GM19238 (cell line): ENCODE data around the gene UCHL5.
"Not testable (repeated sequence)": the region's sequence is repeated elsewhere in the genome, so short reads cannot be mapped to it uniquely, and the experiment has no call there.

Source experiments
- DNase-seq: peaks from one replicate; pipeline ENCODE4 v3.0.0; 2011; ENCODE audit warnings: low spot score; ENCODE audit not compliant: insufficient read length

UCHL5 gene

DNA sequence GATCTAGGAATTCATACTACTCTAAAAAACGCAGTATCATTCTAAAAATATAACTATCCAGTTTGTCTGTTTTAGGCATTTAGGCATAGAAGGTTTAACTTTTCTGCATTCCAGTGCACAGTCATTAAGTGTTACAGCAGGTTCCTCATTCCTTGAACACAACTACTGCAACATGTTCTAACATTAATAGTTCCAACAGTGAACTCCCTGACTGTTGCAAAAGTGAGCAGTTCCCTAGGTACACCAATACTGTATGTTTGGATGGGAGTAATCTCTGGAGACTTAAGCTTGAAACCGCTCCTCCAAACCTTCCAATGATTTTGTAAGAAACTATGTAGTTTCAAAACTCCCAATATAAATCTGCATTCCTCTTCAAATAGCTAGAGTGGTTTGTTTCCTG, 46.2 kb downstream of the UCHL5 start:
- no peak for DNase-seq

DNA sequence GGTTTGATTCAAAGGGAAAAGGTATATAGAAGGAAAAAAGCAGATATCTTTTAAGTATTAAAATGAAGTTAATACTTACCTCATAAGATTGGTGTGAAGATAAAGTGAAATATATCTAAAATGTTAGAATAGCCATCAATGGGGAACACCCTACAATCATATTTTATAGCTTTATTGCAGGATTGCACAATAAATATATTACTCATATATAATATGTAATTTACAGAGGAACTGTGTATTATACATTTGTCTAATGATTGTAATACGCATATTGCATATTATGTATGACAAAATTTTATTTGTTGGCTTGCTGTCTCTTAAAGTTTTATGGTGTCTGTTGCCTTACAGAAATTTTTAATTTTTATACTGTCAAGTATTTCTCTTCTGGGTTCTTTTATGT, 47.8 kb downstream of the UCHL5 start:
- no peak for DNase-seq

- DNase-seq = no peak
Observed at GRCh38 chr1:193009501-193009900, 49.7 kb downstream of the UCHL5 start.

DNA sequence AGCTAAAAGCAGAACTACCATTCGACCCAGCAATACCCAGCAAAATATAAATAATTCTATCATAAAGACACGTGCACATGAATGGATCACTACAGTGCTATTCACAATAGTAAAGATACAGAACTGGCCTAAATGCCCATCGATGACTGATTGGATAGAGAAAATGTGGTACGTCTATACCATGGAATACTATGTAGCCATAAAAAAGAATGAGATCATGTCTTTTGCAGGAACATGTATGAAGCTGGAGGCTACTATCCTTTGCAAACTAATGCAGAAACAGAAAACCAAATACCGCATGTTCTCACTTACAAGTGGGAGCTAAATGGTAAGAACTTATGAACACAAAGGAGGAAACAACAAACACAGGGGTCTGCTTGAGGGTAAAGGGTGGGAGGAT, 53.4 kb downstream of the UCHL5 start:
- DNase-seq = no peak

- DNase-seq = no peak
Observed at GRCh38 chr1:192998536-192998935, 60.6 kb downstream of the UCHL5 start.

- DNase-seq = no peak
Observed at GRCh38 chr1:192994141-192994540, 65.0 kb downstream of the UCHL5 start.

DNA sequence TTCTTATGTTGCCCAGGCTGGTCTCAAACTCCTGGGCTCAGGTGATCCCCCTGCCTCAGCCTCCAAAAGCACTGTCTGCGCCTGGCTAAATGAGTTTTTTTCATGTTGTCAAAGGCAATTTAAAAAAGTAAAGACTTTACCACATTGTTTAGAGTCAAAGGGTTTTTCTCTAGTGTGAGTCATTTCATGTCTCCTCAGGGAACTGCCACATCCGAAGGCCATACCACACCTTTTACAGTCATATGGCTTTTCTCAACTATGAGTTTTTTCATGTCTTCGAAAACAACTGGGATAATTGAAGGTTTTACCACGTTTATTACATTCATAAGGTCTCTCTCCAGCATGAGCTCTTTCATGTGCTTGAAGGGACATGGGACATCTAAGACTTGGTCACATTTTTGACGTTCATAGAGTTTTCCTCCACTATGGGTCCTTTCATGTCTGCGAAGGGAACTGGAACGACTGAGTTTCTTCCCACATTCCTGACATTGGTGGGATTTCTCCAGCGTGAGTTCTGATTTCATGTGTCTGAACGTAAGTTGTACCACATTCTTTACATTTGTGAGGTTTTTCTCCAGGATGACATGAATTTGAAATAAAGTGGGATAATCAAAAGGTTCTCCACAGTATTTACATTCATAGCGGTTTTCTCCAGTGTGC, 65.6 kb downstream of the UCHL5 start:
- no peak for DNase-seq

DNA sequence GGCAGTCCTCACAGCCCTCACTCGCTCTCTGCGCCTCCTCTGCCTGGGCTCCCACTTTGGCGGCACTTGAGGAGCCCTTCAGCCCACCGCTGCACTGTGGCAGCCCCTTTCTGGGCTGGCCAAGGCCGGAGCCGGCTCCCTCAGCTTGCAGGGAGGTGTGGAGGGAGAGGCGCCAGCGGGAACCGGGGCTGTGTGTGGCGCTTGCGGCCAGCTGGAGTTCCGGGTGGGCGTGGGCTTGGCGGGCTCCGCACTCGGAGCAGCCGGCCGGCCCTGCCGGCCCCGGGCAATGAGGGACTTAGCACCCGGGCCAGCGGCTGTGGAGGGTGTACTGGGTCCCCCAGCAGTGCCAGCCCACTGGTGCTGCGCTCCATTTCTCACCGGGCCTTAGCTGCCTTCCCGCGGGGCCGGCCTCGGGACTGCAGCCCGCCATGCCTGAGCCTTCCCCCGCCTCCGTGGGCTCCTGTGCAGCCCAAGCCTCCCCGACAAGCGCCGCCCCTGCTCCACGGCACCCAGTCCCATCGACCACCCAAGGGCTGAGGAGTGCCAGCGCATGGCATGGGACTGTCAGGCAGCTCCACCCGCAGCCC, 72.3 kb downstream of the UCHL5 start:
- not testable (repeated sequence) for DNase-seq

DNA sequence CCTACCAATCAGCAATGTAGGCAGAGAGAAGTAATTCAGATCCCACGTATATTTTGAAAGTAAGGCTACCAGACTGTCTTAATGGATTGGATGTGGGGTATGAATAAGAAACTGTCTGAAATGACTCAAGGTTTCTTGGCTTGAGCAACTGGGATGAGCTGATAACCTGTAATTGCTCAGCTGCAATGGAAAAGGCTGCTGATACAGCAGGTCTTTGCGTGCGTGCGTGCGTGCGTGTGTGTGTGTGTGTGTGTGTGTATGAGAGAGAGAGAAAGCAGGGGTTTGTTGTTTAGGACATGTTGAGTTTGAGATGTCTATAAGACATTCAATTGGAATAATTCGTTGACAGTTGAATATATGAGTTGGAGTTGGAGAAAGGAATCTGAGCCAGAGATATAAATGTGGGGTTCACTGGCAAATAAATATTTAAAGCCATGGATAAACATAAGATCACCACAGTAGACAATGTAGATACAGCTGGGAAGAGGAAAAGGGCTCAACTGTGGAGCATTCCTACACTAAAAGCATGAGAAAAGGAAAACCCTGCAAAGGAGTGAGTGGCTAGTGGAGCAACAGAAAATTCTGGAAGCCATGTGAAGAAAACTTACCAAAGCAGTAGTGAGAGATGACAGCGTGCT, 72.9 kb downstream of the UCHL5 start:
- no peak for DNase-seq

- no peak for DNase-seq
Observed at GRCh38 chr1:192984080-192984479, 75.1 kb downstream of the UCHL5 start.

GRCh38 chr1:192983349-192983980, 75.7 kb downstream of the UCHL5 start:
- DNase-seq = no peak

GRCh38 chr1:192980856-192981255, 78.3 kb downstream of the UCHL5 start:
- DNase-seq = no peak

DNA sequence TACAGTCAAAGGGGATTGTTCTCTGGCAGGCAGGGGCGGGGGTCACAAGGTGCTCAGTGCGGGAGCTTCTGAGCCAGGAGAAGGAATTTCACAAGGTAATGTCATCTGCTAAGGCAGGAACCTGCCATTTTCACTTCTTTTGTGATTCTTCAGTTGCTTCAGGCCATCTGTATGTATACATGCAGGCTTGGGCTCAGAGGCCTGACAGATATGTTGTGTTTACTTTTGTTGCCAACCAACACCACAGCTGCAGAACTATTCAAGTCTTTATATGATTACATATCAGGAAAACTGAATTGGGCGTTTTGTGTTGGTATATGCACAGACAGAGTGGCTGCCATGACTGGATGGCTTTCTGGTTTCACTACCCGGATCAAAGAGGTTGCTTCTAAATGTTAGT, 78.8 kb downstream of the UCHL5 start:
- DNase-seq = not testable (repeated sequence)

GRCh38 chr1:192979542-192979941, 79.6 kb downstream of the UCHL5 start:
- no peak for DNase-seq

DNA sequence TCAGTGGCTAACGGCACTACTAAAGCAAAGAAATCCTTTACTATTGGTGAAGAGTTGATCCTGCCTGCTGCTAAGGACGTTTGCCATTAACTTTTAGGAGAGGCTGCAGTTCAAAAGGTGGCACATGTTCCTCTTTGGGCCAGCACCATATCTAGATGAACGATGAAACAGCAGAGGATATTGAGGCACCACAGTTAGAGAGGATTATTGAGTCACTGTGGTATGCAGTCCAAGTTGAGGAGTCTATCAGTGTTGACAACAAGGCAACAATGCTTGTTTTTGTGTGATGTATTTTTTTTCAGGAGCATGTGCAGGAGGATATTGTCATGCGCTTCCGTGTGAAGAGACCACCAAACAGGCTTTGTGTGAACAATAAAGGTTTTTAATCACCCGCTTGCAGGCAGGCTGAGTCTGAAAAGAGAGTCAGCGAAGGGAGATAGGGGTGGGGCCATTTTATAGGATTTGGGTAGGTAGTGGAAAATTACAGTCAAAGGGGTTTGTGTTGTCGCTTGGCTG, 80.9 kb downstream of the UCHL5 start:
- DNase-seq = no peak

DNA sequence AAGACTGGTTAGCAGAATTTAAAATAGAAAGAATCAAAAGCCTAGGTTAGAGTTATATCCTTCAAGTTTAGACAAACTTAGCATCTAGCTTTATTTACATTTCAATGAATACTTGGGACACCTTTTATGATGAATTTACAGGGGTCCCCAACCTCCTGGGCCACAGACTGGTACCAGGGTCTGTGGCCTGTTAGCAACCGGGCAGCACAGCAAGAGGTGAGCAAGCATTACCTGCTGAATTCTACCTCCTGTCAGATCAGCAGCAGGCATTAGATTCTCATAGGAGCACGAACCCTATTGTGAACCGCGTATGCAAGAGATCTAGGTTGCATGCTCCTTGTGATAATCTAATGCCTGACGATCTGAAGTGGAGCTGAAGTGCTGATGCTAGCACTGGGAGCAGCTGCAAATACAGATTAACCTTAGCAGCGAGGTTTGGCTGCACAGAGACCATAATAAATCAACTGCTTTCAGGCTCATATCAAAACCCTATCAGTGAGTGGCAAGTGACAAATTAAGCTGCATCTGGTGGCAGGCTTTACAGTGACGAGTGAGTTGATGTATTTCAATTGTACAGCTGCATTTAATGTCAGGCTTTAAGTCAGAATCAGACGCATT, 82.0 kb downstream of the UCHL5 start:
- no peak for DNase-seq

DNA sequence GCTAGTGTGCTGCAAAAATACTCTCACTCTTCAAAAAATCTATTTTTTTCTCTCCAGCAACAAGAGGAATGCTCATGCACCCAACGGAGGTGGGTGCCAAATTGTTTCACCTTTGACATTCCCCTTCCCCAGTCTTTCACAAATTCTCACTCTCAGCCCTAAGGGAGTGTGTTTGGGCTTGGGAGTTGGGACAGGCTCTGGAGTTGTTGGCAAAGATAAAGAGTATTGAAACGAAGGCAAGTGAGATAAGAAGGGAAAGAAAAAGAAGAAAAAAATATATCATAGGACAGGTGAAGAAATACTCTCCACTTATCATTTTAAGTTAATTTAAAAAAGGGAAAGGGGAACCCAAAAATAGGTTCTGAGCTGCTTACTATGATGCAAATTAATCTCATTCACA, 82.6 kb downstream of the UCHL5 start:
- DNase-seq = no peak

GRCh38 chr1:192974701-192975100, 84.5 kb downstream of the UCHL5 start:
- DNase-seq = no peak

DNA sequence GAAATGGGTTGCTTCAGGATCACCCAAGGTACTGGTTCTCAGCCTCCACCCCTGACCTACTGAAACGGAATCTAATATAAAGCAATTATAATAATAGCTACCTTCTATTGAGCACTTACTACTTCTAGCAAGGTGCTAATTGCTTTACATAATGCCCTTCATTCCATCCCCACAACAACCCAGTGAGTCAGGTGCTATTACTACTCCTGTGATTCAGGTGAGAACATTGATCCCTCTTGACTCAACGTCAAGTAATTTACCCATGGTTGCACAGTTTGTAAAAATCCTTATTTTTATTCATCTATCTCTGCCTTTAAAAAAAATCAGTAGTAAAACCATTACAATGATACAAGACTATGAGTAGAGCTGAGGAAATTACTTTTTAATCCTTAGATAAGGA, 85.2 kb downstream of the UCHL5 start:
- DNase-seq = no peak

- DNase-seq = no peak
Observed at GRCh38 chr1:192973202-192973601, 86.0 kb downstream of the UCHL5 start.

- DNase-seq = no peak
Observed at GRCh38 chr1:192969091-192969490, 90.1 kb downstream of the UCHL5 start.

GRCh38 chr1:192968323-192968722, 90.8 kb downstream of the UCHL5 start:
- no peak for DNase-seq
